HepG2 (cell line): ENCODE data around the gene RBM12. TPM values are rescaled to one million over a fixed set of nuclear protein-coding genes. Genes with fewer than 3 reads are reported as not detected.

Source experiments
- BORCS8-MEF2B ChIP-seq: sonication (generic); formaldehyde crosslinking; IDR thresholded peaks from 2 replicates; pipeline ENCODE4 v1.8.0; 2022; ENCODE audit warnings: mild to moderate bottlenecking, missing genetic modification reagents
- CEBPB ChIP-seq: IDR thresholded peaks from 2 replicates; pipeline ENCODE4 v1.6.1; 2011; ENCODE audit warnings: low read depth, low read length, improper control_type of control experiment, borderline replicate concordance
- ETV6 ChIP-seq: sonication (generic); formaldehyde crosslinking; conservative IDR thresholded peaks from 2 replicates; pipeline ENCODE4 v1.4.0; 2020; ENCODE audit warnings: missing genetic modification reagents
- FOSL1 ChIP-seq: sonication (generic); formaldehyde crosslinking; IDR thresholded peaks from 2 replicates; pipeline ENCODE4 v1.9.0; 2021; ENCODE audit warnings: missing genetic modification reagents, borderline replicate concordance
- FOXK1 ChIP-seq: sonication (generic); formaldehyde crosslinking; IDR thresholded peaks from 2 replicates; pipeline ENCODE4 v1.4.0; 2020; ENCODE audit warnings: low read depth, missing genetic modification reagents, borderline replicate concordance
- IRX3 ChIP-seq: sonication (generic); formaldehyde crosslinking; IDR thresholded peaks from 2 replicates; pipeline ENCODE4 v1.8.1; 2023; ENCODE audit warnings: mild to moderate bottlenecking, low read depth, missing genetic modification reagents, borderline replicate concordance
- MBD4 ChIP-seq: IDR thresholded peaks from 2 replicates; pipeline ENCODE4 v1.6.1; 2012; ENCODE audit warnings: low read length, inconsistent platforms, borderline replicate concordance
- MTA1 ChIP-seq: sonication (generic); formaldehyde crosslinking; IDR thresholded peaks from 2 replicates; pipeline ENCODE4 v1.4.0; 2020; ENCODE audit warnings: missing genetic modification reagents, mild to moderate bottlenecking, borderline replicate concordance
- PPARG ChIP-seq: conservative IDR thresholded peaks from 2 replicates; pipeline ENCODE4 v1.6.1; 2016; ENCODE audit warnings: missing biosample characterization, missing genetic modification reagents
- RAD51 ChIP-seq: fragments of 450-650 bp; IDR thresholded peaks from 2 replicates; pipeline ENCODE4 v1.6.1; 2016; ENCODE audit warnings: borderline replicate concordance
- RFX1 ChIP-seq: fragments of 450-650 bp; IDR thresholded peaks from 2 replicates; pipeline ENCODE4 v1.6.1; 2017
- RXRB ChIP-seq: IDR thresholded peaks from 2 replicates; pipeline ENCODE4 v1.6.1; 2016; ENCODE audit warnings: borderline replicate concordance, missing genetic modification reagents, missing compliant biosample characterization
- SNAI1 ChIP-seq: sonication (generic); formaldehyde crosslinking; IDR thresholded peaks from 2 replicates; pipeline ENCODE4 v1.5.0; 2020; ENCODE audit warnings: mild to moderate bottlenecking, missing genetic modification reagents, borderline replicate concordance
- SOX6 ChIP-seq, 2 experiments: fragments of 450-650 bp in 1 of 2; sonication (generic) in 1 of 2; formaldehyde crosslinking in 1 of 2; IDR thresholded peaks; 2 replicates each; pipeline versions ENCODE4 v1.4.0 to v1.6.1; 2017 to 2020; ENCODE audit warnings: antibody characterized with exemption in 1 of 2, mild to moderate bottlenecking in 1 of 2, missing genetic modification reagents in 1 of 2
- SRF ChIP-seq: IDR thresholded peaks from 2 replicates; pipeline ENCODE4 v1.6.1; 2011; ENCODE audit warnings: mild to moderate bottlenecking, low read depth, low read length, moderate library complexity
- ZBTB1 ChIP-seq: sonication (generic); formaldehyde crosslinking; IDR thresholded peaks from 2 replicates; pipeline ENCODE4 v1.4.0; 2020; ENCODE audit warnings: missing genetic modification reagents, borderline replicate concordance
- ZNF331 ChIP-seq: sonication (generic); formaldehyde crosslinking; IDR thresholded peaks from 2 replicates; pipeline ENCODE4 v1.4.0; 2020; ENCODE audit warnings: missing genetic modification reagents
- ZNF335 ChIP-seq: sonication (generic); formaldehyde crosslinking; IDR thresholded peaks from 2 replicates; pipeline ENCODE4 v1.4.0; 2020; ENCODE audit warnings: missing genetic modification reagents
- ZNF367 ChIP-seq: sonication (generic); formaldehyde crosslinking; IDR thresholded peaks from 2 replicates; pipeline ENCODE4 v1.4.0; 2020; ENCODE audit warnings: missing genetic modification reagents, borderline replicate concordance
- ZNF382 ChIP-seq: sonication (generic); formaldehyde crosslinking; IDR thresholded peaks from 2 replicates; pipeline ENCODE4 v1.5.0; 2020; ENCODE audit warnings: missing genetic modification reagents, mild to moderate bottlenecking, borderline replicate concordance
- ZNF446 ChIP-seq: sonication (generic); formaldehyde crosslinking; IDR thresholded peaks from 2 replicates; pipeline ENCODE4 v1.5.0; 2020; ENCODE audit warnings: mild to moderate bottlenecking, missing genetic modification reagents
- ZNF558 ChIP-seq: sonication (generic); formaldehyde crosslinking; IDR thresholded peaks from 2 replicates; pipeline ENCODE4 v1.9.0; 2022; ENCODE audit warnings: mild to moderate bottlenecking, missing genetic modification reagents, borderline replicate concordance
- ZNF616 ChIP-seq: sonication (generic); formaldehyde crosslinking; IDR thresholded peaks from 2 replicates; pipeline ENCODE4 v1.5.0; 2020; ENCODE audit warnings: low read depth, mild to moderate bottlenecking, missing genetic modification reagents
- ZNF678 ChIP-seq: sonication (generic); formaldehyde crosslinking; IDR thresholded peaks from 2 replicates; pipeline ENCODE4 v1.4.0; 2020; ENCODE audit warnings: mild to moderate bottlenecking, missing genetic modification reagents
- polyA plus RNA-seq, 8 experiments: library from polyadenylated mRNA; depleted of rRNA in 3 of 8; stranded (reverse) in 7 of 8; unstranded in 1 of 8; fragments of >200 nt; fragmentation: Illumina TruSeq in 4 of 8; extraction: Trizol in 4 of 8; gene quantifications; 2 replicates each; pipeline versions ENCODE4 v1.2.1 to v1.2.3, GENCODE V29; 2011 to 2016; ENCODE audit warnings: low read depth in 4 of 8, missing spikeins in 1 of 8, mixed read lengths in 1 of 8; ENCODE audit not compliant: insufficient read depth in 1 of 8
- total RNA-seq, 5 experiments: library from RNA; depleted of rRNA; stranded (reverse); fragments of >200 nt; fragmentation: Illumina TruSeq; extraction: Trizol; gene quantifications; 2 replicates each; pipeline ENCODE4 v1.2.3, GENCODE V29; 2016; ENCODE audit warnings: low read depth in 1 of 5
- TF ChIP-seq, protein P1 (sequence below): sonication (generic); formaldehyde crosslinking; IDR thresholded peaks from 2 replicates; pipeline ENCODE4 v1.4.0; 2020; ENCODE audit warnings: mild to moderate bottlenecking, missing genetic modification reagents
- TF ChIP-seq, protein P2 (sequence below): sonication (generic); formaldehyde crosslinking; IDR thresholded peaks from 2 replicates; pipeline ENCODE4 v1.5.0; 2020; ENCODE audit warnings: missing genetic modification reagents
- TF ChIP-seq, protein P3 (sequence below): IDR thresholded peaks from 2 replicates; pipeline ENCODE4 v1.6.1; 2018; ENCODE audit warnings: missing genetic modification reagents
- TF ChIP-seq, protein P4 (sequence below): sonication (generic); formaldehyde crosslinking; IDR thresholded peaks from 2 replicates; pipeline ENCODE4 v1.5.0; 2020; ENCODE audit warnings: missing genetic modification reagents, mild to moderate bottlenecking, borderline replicate concordance

The RBM12 gene
- total and polyA plus RNA-seq, 2 of the 13 experiments (the other 11 are each of a cell fraction or from before 2014, with no cell fraction given): 97.9 to 104 TPM

DNA sequence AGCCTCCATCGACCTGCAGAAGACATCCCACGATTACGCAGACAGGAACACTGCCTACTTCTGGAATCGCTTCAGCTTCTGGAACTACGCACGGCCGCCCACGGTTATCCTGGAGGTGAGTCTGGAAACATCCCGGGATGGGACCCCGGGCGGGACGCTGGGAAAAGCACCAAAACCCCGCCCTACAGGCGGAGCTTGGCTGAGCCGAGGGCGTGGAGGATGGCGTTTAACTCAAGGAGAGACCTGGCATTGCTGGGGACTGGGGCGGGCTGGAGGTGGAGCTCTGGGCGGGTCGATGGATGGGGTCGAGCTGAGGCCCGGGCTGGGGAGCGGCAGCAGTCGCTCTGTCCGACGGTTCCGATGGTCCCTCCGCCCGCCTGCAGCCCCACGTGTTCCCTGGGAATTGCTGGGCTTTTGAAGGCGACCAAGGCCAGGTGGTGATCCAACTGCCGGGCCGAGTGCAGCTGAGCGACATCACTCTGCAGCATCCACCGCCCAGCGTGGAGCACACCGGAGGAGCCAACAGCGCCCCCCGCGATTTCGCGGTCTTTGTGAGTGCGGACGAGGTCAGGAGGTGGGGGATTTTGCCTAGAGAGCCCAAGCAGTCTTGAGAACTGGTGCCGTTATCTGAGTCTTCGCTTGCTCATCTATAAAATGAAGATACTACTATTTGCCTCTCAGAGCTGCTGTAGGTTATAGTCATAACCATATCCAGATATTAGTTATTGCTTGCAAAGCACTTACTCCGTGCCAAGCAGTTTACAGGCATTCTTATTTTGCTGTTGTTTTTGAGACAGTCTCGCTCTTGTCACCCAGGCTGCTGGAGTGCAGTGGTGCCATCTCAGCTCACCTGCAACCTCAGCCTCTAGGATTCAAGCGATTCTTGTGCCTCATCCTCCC, 45.3 kb downstream of the RBM12 start (continued):
- TF ChIP-seq ZNF382 (CRISPR knock-in tag) (no peak), ETV6 (peak; percentile 33; the same call in 1 of the 2 replicates), SOX6 (IDR thresholded peaks at IDR 0.05) (no peak), SOX6 (CRISPR knock-in tag; IDR thresholded peaks at IDR 0.05) (peak; percentile 89), CEBPB (no peak), BORCS8-MEF2B (CRISPR knock-in tag) (peak; percentile 98), ZNF446 (CRISPR knock-in tag) (peak; percentile 74; the same call in 1 of the 2 replicates), IRX3 (CRISPR knock-in tag) (peak; percentile 95), ZNF331 (CRISPR knock-in tag) (peak; percentile 91), ZNF678 (no peak), SNAI1 (CRISPR knock-in tag) (peak; percentile 84; the same call in 1 of the 2 replicates), PPARG (CRISPR knock-in tag) (peak; percentile 58; the same call in 1 of the 2 replicates), MTA1 (CRISPR knock-in tag) (peak; percentile 98), ZNF367 (0 out of 2 replicates have a peak, but pooled peaks have one; percentile 61), RAD51 (no peak), SRF (no peak), MBD4 (no peak), FOXK1 (CRISPR knock-in tag) (no peak), ZBTB1 (CRISPR knock-in tag) (no peak), ZNF558 (peak; percentile 95; the same call in 1 of the 2 replicates), RFX1 (no peak), ZNF616 (CRISPR knock-in tag) (no peak), FOSL1 (no peak), ZNF335 (CRISPR knock-in tag) (0 out of 2 replicates have a peak, but pooled peaks have one; percentile 74), RXRB (CRISPR knock-in tag) (no peak; the same call in 1 of the 2 replicates)
- TF ChIP-seq, protein P1, sequence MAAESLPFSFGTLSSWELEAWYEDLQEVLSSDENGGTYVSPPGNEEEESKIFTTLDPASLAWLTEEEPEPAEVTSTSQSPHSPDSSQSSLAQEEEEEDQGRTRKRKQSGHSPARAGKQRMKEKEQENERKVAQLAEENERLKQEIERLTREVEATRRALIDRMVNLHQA: no peak
- TF ChIP-seq, protein P2, sequence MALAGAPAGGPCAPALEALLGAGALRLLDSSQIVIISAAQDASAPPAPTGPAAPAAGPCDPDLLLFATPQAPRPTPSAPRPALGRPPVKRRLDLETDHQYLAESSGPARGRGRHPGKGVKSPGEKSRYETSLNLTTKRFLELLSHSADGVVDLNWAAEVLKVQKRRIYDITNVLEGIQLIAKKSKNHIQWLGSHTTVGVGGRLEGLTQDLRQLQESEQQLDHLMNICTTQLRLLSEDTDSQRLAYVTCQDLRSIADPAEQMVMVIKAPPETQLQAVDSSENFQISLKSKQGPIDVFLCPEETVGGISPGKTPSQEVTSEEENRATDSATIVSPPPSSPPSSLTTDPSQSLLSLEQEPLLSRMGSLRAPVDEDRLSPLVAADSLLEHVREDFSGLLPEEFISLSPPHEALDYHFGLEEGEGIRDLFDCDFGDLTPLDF: peak; percentile 88
- TF ChIP-seq, protein P3, sequence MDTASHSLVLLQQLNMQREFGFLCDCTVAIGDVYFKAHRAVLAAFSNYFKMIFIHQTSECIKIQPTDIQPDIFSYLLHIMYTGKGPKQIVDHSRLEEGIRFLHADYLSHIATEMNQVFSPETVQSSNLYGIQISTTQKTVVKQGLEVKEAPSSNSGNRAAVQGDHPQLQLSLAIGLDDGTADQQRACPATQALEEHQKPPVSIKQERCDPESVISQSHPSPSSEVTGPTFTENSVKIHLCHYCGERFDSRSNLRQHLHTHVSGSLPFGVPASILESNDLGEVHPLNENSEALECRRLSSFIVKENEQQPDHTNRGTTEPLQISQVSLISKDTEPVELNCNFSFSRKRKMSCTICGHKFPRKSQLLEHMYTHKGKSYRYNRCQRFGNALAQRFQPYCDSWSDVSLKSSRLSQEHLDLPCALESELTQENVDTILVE (CRISPR knock-in tag): peak; percentile 80
- TF ChIP-seq, protein P4, sequence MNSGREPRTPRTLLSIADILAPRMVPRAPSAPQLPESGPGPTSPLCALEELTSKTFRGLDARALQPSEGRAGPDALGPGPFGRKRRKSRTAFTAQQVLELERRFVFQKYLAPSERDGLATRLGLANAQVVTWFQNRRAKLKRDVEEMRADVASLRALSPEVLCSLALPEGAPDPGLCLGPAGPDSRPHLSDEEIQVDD (CRISPR knock-in tag): peak; percentile 63
